Muscle of arm (tissue), 12 donors: ENCODE results near the gene PRSS8. TPM values are rescaled to one million over a fixed set of nuclear protein-coding genes. Genes with fewer than 3 reads are reported as not detected.

Experiments
- DNase-seq: peaks from one replicate; pipeline ENCODE4 v3.0.0-alpha.2; 2013
- polyA plus RNA-seq, 12 donors: library from polyadenylated mRNA; unstranded; fragments of 120-200 nt; gene quantifications; one replicate each; pipeline ENCODE4 v1.2.1, GENCODE V29; 2013; ENCODE audit not compliant: insufficient read length in 12 of 12

Gene PRSS8
- polyA plus RNA-seq, 12 donors, result 0.16 to 39.2 (median 0.61) TPM; not detected in 2

DNA sequence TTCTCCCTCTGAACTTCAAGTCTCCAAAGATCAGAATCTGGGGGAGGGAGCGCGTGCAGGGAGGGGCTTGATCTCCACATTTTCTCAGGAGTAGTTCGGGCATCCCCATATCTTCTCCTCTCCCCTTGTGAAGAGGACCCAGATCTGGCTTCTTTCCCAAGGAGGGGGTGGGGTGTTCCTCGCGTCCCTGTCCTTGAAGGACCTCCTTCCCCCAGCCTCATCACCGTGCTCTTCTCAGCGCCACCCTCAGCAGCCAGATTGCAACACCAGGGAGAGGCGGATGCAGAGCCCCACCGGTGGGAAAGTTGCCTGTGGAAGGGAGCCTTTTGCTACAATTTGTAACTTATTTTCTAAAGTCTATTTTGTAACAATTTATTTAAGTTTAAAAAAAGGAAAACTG, 52.4 kb downstream of the PRSS8 start:
- no peak for DNase-seq

DNA sequence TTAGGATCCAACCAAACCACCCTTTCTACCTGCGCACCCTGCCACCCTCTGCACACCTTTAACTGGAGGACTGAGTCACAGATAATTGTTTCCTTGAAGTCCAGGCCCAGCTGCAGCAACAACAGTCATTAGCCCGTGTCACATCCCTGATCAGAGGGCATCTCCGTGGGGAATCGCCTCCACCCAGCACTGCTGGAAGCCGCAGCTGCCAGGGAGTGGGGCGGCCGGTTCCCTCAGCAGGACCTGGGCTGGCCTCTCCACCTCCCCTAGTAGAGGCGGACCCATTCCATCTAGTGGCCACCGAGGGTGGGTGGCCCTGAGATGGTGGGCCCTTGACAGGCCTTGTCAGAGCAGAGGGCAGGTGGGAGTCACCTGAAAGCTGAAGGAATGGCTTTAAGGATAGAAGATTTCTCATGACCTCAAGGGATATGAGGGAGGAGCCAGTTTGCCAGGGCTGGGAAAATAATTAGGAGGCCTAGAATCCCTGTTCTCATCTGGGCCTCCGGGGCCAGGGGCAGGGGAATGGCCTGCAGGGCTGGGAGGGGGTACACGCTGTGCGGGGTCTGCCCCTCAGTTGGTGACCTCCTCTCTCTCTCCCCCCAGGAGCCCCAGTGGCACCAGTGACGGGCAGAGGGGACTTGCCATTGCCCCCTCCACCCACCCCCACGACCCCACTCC, 53.0 kb downstream of the PRSS8 start:
- DNase-seq, result no peak

Other genes with a start within 250 kb of the PRSS8 start
- 10 to 100 TPM in 11 of 12 donors, not detected in 1; 24.7 to 34.9 (median 27.2) TPM for gene BCL7C, start 241.7 kb downstream of the PRSS8 start, polyA plus RNA-seq
- 10 to 100 TPM in 5 of 12 donors, 1 to 10 TPM in 5, not detected in 2; 8.7 to 15.7 (median 10.5) TPM for gene CTF1, start 239.1 kb downstream of the PRSS8 start, polyA plus RNA-seq
- gene FBXL19, start 212.2 kb downstream of the PRSS8 start, polyA plus RNA-seq, result 10 to 100 TPM in 5 of 12 donors, 1 to 10 TPM in 6, not detected in 1; 5.3 to 29.1 (median 9.5) TPM
- gene ORAI3, start 186.7 kb downstream of the PRSS8 start, polyA plus RNA-seq, result 10 to 100 TPM in 3 of 12 donors, 1 to 10 TPM in 8, not detected in 1; 7.4 to 11.3 (median 8.8) TPM
- 10 to 100 TPM in 9 of 12 donors, 1 to 10 TPM in 2, not detected in 1; 9.5 to 19.5 (median 11.0) TPM for gene SETD1A, start 178.0 kb downstream of the PRSS8 start, polyA plus RNA-seq
- gene HSD3B7, start 150.5 kb downstream of the PRSS8 start, polyA plus RNA-seq, result 10 to 100 TPM in 1 of 12 donors, 1 to 10 TPM in 10, not detected in 1; 6.9 to 16.3 (median 9.0) TPM
- 1 to 10 TPM in 6 of 12 donors, under 1 TPM in 4, not detected in 2; 0.78 to 7.1 (median 1.5) TPM for gene STX1B, start 125.1 kb downstream of the PRSS8 start, polyA plus RNA-seq
- gene STX4, start 102.2 kb downstream of the PRSS8 start, polyA plus RNA-seq, result 10 to 100 TPM in 11 of 12 donors, not detected in 1; 33.1 to 71.9 (median 39.3) TPM
- gene ZNF668, start 61.5 kb downstream of the PRSS8 start, polyA plus RNA-seq, result 1 to 10 TPM in 11 of 12 donors, not detected in 1; 5.3 to 9.5 (median 7.2) TPM
- gene ZNF646, start 61.3 kb downstream of the PRSS8 start, polyA plus RNA-seq, result 10 to 100 TPM in 2 of 12 donors, 1 to 10 TPM in 9, not detected in 1; 7.1 to 13.3 (median 9.5) TPM
- gene PRSS53, start 46.8 kb downstream of the PRSS8 start, polyA plus RNA-seq, result 10 to 100 TPM in 1 of 12 donors, 1 to 10 TPM in 10, not detected in 1; 1.8 to 16.4 (median 4.6) TPM
- 10 to 100 TPM in 11 of 12 donors, not detected in 1; 50.0 to 71.5 (median 58.6) TPM for gene VKORC1, start 40.9 kb downstream of the PRSS8 start, polyA plus RNA-seq
- gene BCKDK, start 27.3 kb downstream of the PRSS8 start, polyA plus RNA-seq, result 10 to 100 TPM in 11 of 12 donors, not detected in 1; 19.1 to 30.0 (median 24.8) TPM
- gene KAT8, start 18.1 kb downstream of the PRSS8 start, polyA plus RNA-seq, result 10 to 100 TPM in 11 of 12 donors, not detected in 1; 41.5 to 63.1 (median 46.7) TPM
- 1 to 10 TPM in 8 of 12 donors, under 1 TPM in 2, not detected in 2; 0.92 to 2.0 (median 1.4) TPM for gene PRSS36, start 14.3 kb upstream of the PRSS8 start, polyA plus RNA-seq
- gene FUS, start 44.4 kb upstream of the PRSS8 start, polyA plus RNA-seq, result 1,000 to 10,000 TPM in 1 of 12 donors, 100 to 1,000 TPM in 11; 290 to 4,308 (median 418) TPM
- gene PYCARD, start 67.0 kb upstream of the PRSS8 start, polyA plus RNA-seq, result 10 to 100 TPM in 3 of 12 donors, 1 to 10 TPM in 8, not detected in 1; 3.8 to 28.0 (median 6.0) TPM
- gene TRIM72, start 78.4 kb upstream of the PRSS8 start, polyA plus RNA-seq, result 10 to 100 TPM in 11 of 12 donors, not detected in 1; 19.1 to 87.8 (median 58.2) TPM
- 1 to 10 TPM in 5 of 12 donors, under 1 TPM in 5, not detected in 2; 0.27 to 2.1 (median 0.95) TPM for gene PYDC1, start 81.4 kb upstream of the PRSS8 start, polyA plus RNA-seq
- gene ITGAM, start 124.2 kb upstream of the PRSS8 start, polyA plus RNA-seq, result 1 to 10 TPM in 11 of 12 donors, not detected in 1; 2.1 to 9.2 (median 3.2) TPM
- 1 to 10 TPM in 4 of 12 donors, under 1 TPM in 6, not detected in 2; 0.34 to 7.5 (median 0.84) TPM for gene ITGAX, start 219.4 kb upstream of the PRSS8 start, polyA plus RNA-seq